GM18951 (cell line): ENCODE data around the gene CASP2.

Experiments
- POLR2A ChIP-seq: IDR thresholded peaks from 4 replicates; pipeline ENCODE4 v1.6.1; 2011; ENCODE audit warnings: mild to moderate bottlenecking; ENCODE audit not compliant: insufficient read length, insufficient read depth; ENCODE audit errors: extremely low read depth
- in situ Hi-C: fragments of 300-500 bp; cut with MboI; formaldehyde crosslinking; loops from one replicate; pipeline ENCODE4 v1.12.0; 2022; ENCODE audit warnings: low sequenced_read_pairs, mixed read lengths, inconsistent platforms; ENCODE audit not compliant: unreplicated experiment

Gene CASP2

GRCh38 chr7:143320620-143321019 lies 32.5 kb downstream of the CASP2 start:
- in situ Hi-C loops, result no loop called here
- no peak for TF ChIP-seq POLR2A

- in situ Hi-C loops, result no loop called here
- no peak for TF ChIP-seq POLR2A
Measured at GRCh38 chr7:143321242-143321641, 33.1 kb downstream of the CASP2 start.

GRCh38 chr7:143321734-143322133 lies 33.6 kb downstream of the CASP2 start:
- TF ChIP-seq POLR2A, result no peak
- in situ Hi-C loops, result no loop called here

GRCh38 chr7:143322760-143323633 lies 34.8 kb downstream of the CASP2 start:
- TF ChIP-seq POLR2A, result no peak
- in situ Hi-C loops, result no loop called here

GRCh38 chr7:143323653-143324052 lies 35.5 kb downstream of the CASP2 start:
- in situ Hi-C loops, result no loop called here
- no peak for TF ChIP-seq POLR2A

- TF ChIP-seq POLR2A, result no peak
- in situ Hi-C loops, result no loop called here
Measured at GRCh38 chr7:143325240-143325639, 37.1 kb downstream of the CASP2 start.

GRCh38 chr7:143327903-143328302 lies 39.8 kb downstream of the CASP2 start:
- no peak for TF ChIP-seq POLR2A
- in situ Hi-C loops, result no loop called here

GRCh38 chr7:143329471-143330170 lies 41.5 kb downstream of the CASP2 start:
- in situ Hi-C loops, result no loop called here
- no peak for TF ChIP-seq POLR2A

- in situ Hi-C loops, result no loop called here
- TF ChIP-seq POLR2A, result no peak
Measured at GRCh38 chr7:143331179-143331801, 43.1 kb downstream of the CASP2 start.

GRCh38 chr7:143334244-143334643 lies 46.1 kb downstream of the CASP2 start:
- TF ChIP-seq POLR2A, result no peak
- in situ Hi-C loops, result no loop called here

- TF ChIP-seq POLR2A, result no peak
- in situ Hi-C loops, result no loop called here
Measured at GRCh38 chr7:143337216-143337615, 49.1 kb downstream of the CASP2 start.

GRCh38 chr7:143341842-143342241 lies 53.7 kb downstream of the CASP2 start:
- TF ChIP-seq POLR2A, result no peak
- in situ Hi-C loops, result no loop called here

- in situ Hi-C loops, result no loop called here
Measured at GRCh38 chr7:143343596-143343995, 55.4 kb downstream of the CASP2 start.

GRCh38 chr7:143345428-143345900 lies 57.3 kb downstream of the CASP2 start:
- in situ Hi-C loops, result no loop called here
- TF ChIP-seq POLR2A, result no peak

More at GRCh38 chr7:143343596-143343995, 55.4 kb downstream of the CASP2 start:
- no peak for TF ChIP-seq POLR2A

GRCh38 chr7:143346018-143346417 lies 57.9 kb downstream of the CASP2 start:
- no peak for TF ChIP-seq POLR2A
- in situ Hi-C loops, result no loop called here
